ENCODE measurements around the gene COL4A3. TPM values are rescaled to one million over a fixed set of nuclear protein-coding genes. Genes with fewer than 3 reads are reported as not detected.

COL4A3 gene
- total and polyA plus RNA-seq, 2 donors (not counting 3 experiments of a cell fraction or from before 2014, with no cell fraction given): not detected

DNA sequence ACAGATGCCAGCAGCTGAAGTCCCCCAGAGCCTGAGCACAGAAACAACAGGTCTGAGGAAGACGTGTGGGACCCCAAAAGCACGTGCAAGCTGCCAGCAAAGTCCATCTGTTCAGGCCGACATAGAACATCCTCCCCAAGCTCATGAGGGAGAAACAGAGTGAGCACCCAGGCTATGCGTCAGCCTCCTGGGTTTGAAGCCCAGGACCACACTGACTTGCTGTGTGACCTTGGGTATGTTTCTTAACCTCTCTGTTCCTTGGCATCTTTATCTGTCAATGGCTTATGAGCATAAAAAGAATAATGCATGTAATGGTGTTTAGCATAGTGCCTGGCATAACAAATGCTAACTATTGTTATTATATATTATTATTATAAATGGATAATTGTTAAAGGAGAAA is 40.7 kb upstream of the COL4A3 start:
- TF ChIP-seq EZH2 (IDR thresholded peaks at IDR 0.05; ENCODE audit: borderline replicate concordance, low read depth, low read length, severe bottlenecking) (no peak), POLR2A (IDR thresholded peaks at IDR 0.05; ENCODE audit: low read depth, low read length) (no peak), GATA2 (IDR thresholded peaks at IDR 0.05; ENCODE audit: insufficient read depth, insufficient read length, low read depth, low read length) (no peak), MYC (IDR thresholded peaks at IDR 0.05; ENCODE audit: low read depth, low read length) (no peak), CTCF (IDR thresholded peaks at IDR 0.05; ENCODE audit: extremely low read depth in 1 of 2, insufficient read depth in 1 of 2, low read depth in 1 of 2, low read length in 2 of 2) (no peak), JUN (IDR thresholded peaks at IDR 0.05; ENCODE audit: borderline replicate concordance, insufficient read depth, insufficient read length, low read depth) (no peak), MAX (IDR thresholded peaks at IDR 0.05; ENCODE audit: insufficient read depth, insufficient read length) (no peak)
- POLR2A ChIA-PET: no interaction called here
- intact Hi-C loops (cut with micrococcal nuclease): no loop called here
- no peaks in the 10 kb centered on the region for H3K4me1 ChIP-seq (ENCODE audit: control insufficient read depth, extremely low read depth, insufficient read depth, low read length)
- no peaks in the 10 kb centered on the region for H3K36me3 ChIP-seq (ENCODE audit: control insufficient read depth in 2 of 2, extremely low read depth in 1 of 2, insufficient read depth in 2 of 2, low read length in 2 of 2)
- H3K9me1 ChIP-seq (replicated peaks; ENCODE audit: control insufficient read depth, extremely low read depth, insufficient read depth, low read length): no peaks in the 10 kb centered on the region
- no peak overlapping the region for H3K9ac ChIP-seq (replicated peaks; ENCODE audit: extremely low read depth, insufficient read depth, low read length)
- no peak overlapping the region for H3K4me3 ChIP-seq (replicated peaks in 1 of 3; ENCODE audit: insufficient read depth in 1 of 3, low read depth in 1 of 3, low read length in 3 of 3)
- no peaks in the 10 kb centered on the region for H4K20me1 ChIP-seq (replicated peaks; ENCODE audit: control insufficient read depth, extremely low read depth, insufficient read depth, low read length)
- CTCF ChIA-PET: interaction anchor here (1.7 kb wide), 1 partner anchor 114 kb away, joined by 13 read pairs; no protein-coding TSS in a partner anchor
- H2AFZ ChIP-seq (ENCODE audit: low read depth, low read length): no peak overlapping the region
- dilution Hi-C loops (cut with MboI; ENCODE audit: extremely low pct_ligation_motif_present, low sequenced_read_pairs): no loop called here
- H3K9me3 ChIP-seq (replicated peaks; ENCODE audit: control insufficient read depth, insufficient read depth, low read length): no peaks in the 10 kb centered on the region
- H3K27ac ChIP-seq (ENCODE audit: insufficient read depth, low read depth, low read length): no peak overlapping the region
- no TSS peak for BruUV-seq (replicated peaks)
- H3K79me2 ChIP-seq (ENCODE audit: control insufficient read depth, insufficient read depth, low read length): no peaks in the 10 kb centered on the region
- FAIRE-seq (no peak), DNase-seq (ENCODE audit: low read depth, low spot score) (no peak)
- no peaks in the 10 kb centered on the region for H3K27me3 ChIP-seq (ENCODE audit: control insufficient read depth in 2 of 2, insufficient read depth in 2 of 2, low read length in 2 of 2)
- no peak overlapping the region for H3K4me2 ChIP-seq (ENCODE audit: insufficient read depth, low read length)
